ENCODE measurements around the gene SCO2. TPM values are rescaled to one million over a fixed set of nuclear protein-coding genes. Genes with fewer than 3 reads are reported as not detected.

Gene SCO2
- total RNA-seq, 1 donor from 2014 or later, result 2.0 TPM

- H3K9me3 Mint-ChIP-seq, result no peaks in the 10 kb centered on the region
- H3K27me3 Mint-ChIP-seq, result no peaks in the 10 kb centered on the region
- no peak for DNase-seq (ENCODE audit: extremely low spot score, unreplicated experiment)
- no peaks in the 10 kb centered on the region for H3K4me1 Mint-ChIP-seq (ENCODE audit: unreplicated experiment)
- H3K27ac Mint-ChIP-seq, result no peak overlapping the region
- TF ChIP-seq, protein P1, sequence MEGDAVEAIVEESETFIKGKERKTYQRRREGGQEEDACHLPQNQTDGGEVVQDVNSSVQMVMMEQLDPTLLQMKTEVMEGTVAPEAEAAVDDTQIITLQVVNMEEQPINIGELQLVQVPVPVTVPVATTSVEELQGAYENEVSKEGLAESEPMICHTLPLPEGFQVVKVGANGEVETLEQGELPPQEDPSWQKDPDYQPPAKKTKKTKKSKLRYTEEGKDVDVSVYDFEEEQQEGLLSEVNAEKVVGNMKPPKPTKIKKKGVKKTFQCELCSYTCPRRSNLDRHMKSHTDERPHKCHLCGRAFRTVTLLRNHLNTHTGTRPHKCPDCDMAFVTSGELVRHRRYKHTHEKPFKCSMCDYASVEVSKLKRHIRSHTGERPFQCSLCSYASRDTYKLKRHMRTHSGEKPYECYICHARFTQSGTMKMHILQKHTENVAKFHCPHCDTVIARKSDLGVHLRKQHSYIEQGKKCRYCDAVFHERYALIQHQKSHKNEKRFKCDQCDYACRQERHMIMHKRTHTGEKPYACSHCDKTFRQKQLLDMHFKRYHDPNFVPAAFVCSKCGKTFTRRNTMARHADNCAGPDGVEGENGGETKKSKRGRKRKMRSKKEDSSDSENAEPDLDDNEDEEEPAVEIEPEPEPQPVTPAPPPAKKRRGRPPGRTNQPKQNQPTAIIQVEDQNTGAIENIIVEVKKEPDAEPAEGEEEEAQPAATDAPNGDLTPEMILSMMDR (conservative IDR thresholded peaks at IDR 0.05), result no peak
- H3K36me3 Mint-ChIP-seq, result peaks cover 8% of the 10 kb centered on the region
- H3K4me3 Mint-ChIP-seq, result no peak overlapping the region
Observed at GRCh38 chr22:50518606-50519005, 6.8 kb downstream of the SCO2 start.

DNA sequence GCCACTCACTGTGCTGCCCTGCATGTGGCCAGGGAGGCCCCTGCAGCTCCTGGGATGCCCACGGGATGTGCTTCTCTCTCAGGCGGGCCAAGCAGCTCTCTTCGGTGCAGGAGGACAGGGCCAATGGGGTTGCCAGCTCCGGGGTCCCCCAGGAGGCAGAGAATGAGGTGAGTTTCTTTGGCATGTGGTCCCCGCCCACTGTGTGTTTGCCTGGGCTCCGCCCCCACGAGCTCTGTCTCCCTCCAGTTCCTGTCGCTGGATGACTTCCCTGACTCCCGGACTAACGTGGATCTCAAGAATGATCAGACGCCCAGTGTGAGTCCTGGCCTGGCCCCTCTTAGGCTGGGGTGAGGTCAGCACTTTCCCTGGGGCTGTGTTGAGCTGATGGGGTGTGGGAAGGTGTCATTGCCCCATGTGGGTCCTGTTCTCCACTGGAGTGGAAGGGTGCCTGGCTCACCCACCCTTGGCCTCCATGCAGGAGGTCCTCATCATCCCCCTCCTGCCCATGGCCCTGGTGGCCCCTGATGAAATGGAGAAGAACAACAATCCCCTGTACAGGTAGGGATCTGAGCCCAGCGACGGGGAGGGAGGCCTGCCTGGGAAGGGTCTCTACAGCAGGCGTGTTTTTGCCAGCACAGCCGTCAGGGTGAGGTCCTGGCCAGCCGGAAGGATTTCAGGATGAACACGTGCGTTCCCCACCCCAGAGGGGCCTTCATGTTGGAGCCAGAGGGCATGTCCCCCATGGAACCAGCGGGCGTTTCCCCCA lies 7.7 kb downstream of the SCO2 start:
- Mint-ChIP-seq H3K9me3 (no peaks in the 10 kb centered on the region), H3K36me3 (peaks cover 8% of the 10 kb centered on the region), H3K4me1 (ENCODE audit: unreplicated experiment) (no peaks in the 10 kb centered on the region), H3K4me3 (no peak overlapping the region), H3K27me3 (no peaks in the 10 kb centered on the region), H3K27ac (no peak overlapping the region)
- TF ChIP-seq, protein P1 (conservative IDR thresholded peaks at IDR 0.05), result no peak
- DNase-seq (ENCODE audit: extremely low spot score, unreplicated experiment), result no peak

DNA sequence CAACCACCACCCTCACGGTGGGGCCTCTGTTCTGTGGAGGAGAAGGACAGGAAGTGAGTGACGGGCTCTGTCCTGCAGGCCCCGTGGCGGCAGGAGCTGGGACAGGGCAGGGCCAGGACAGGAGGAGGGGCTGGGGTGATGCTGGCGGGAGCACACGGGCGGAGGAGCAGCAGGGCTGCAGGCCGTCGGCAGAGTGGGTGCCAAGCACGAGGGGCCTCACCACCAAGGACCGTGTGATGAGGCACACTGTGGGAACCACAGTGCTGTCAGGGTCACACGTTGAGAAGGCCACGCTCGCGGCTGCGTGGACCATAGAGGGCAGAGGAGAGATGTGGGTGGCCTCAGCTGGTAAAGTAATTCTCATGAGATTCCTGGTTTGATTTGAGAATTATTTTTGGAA lies 8.5 kb downstream of the SCO2 start:
- no peak for DNase-seq (ENCODE audit: extremely low spot score, unreplicated experiment)
- Mint-ChIP-seq H3K27ac (no peak overlapping the region), H3K9me3 (no peaks in the 10 kb centered on the region), H3K4me3 (no peak overlapping the region), H3K27me3 (no peaks in the 10 kb centered on the region), H3K36me3 (peaks cover 8% of the 10 kb centered on the region), H3K4me1 (ENCODE audit: unreplicated experiment) (no peaks in the 10 kb centered on the region)
- TF ChIP-seq, protein P1 (conservative IDR thresholded peaks at IDR 0.05), result no peak

GRCh38 chr22:50516068-50516467 lies 9.3 kb downstream of the SCO2 start:
- no peak for DNase-seq (ENCODE audit: extremely low spot score, unreplicated experiment)
- Mint-ChIP-seq H3K27ac (no peak overlapping the region), H3K4me3 (no peak overlapping the region), H3K27me3 (no peaks in the 10 kb centered on the region), H3K9me3 (no peaks in the 10 kb centered on the region), H3K4me1 (ENCODE audit: unreplicated experiment) (no peaks in the 10 kb centered on the region), H3K36me3 (peaks cover 8% of the 10 kb centered on the region)
- TF ChIP-seq, protein P1 (conservative IDR thresholded peaks at IDR 0.05), result no peak

DNA sequence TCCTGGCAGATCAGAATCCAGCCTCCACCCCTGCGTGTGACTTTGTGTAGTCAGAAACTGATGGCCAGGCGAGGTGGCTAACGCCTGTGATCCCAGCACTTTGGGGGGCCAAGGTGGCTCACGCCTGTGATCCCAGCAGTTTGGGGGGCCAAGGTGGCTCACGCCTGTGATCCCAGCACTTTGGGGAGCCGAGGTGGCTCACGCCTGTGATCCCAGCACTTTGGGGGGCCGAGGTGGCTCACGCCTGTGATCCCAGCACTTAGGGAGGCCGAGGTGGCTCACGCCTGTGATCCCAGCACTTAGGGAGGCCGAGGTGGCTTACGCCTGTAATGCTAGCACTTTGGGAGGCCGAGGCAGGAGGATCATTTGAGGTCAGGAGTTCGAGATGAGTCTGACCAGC lies 12.2 kb downstream of the SCO2 start:
- peaks cover 9% of the 10 kb centered on the region for H3K4me1 Mint-ChIP-seq (ENCODE audit: unreplicated experiment)
- no peak overlapping the region for H3K4me3 Mint-ChIP-seq
- H3K36me3 Mint-ChIP-seq, result peaks cover 4% of the 10 kb centered on the region
- DNase-seq (ENCODE audit: extremely low spot score, unreplicated experiment), result no peak
- H3K27me3 Mint-ChIP-seq, result no peaks in the 10 kb centered on the region
- no peak overlapping the region for H3K27ac Mint-ChIP-seq
- TF ChIP-seq, protein P1 (conservative IDR thresholded peaks at IDR 0.05), result no peak
- H3K9me3 Mint-ChIP-seq, result no peaks in the 10 kb centered on the region

Measured in type B pancreatic cell (in vitro differentiated cells).